ENCODE data around the gene KDM3B. TPM values are rescaled to one million over a fixed set of nuclear protein-coding genes. Genes with fewer than 3 reads are reported as not detected.
A peak's percentile ranks its signal among the peaks of the same experiment; 100 is the strongest.

The KDM3B gene
- total and polyA plus RNA-seq, 9 of the 15 experiments (the other 6 are each of a cell fraction or from before 2014, with no cell fraction given): 13.8 to 62.8 (median 41.9) TPM

GRCh38 chr5:138445547-138446271 is 93.2 kb downstream of the KDM3B start:
- peak overlapping the region; percentile 64; the same call in 1 of the 2 replicates for H2AFZ ChIP-seq (ENCODE audit: low read depth, low read length)
- H3K79me2 ChIP-seq (ENCODE audit: control insufficient read depth, insufficient read depth, low read length): no peaks in the 10 kb centered on the region
- H3K4me2 ChIP-seq (ENCODE audit: insufficient read depth, low read length): no peak overlapping the region
- BruUV-seq (replicated peaks): no TSS peak
- H3K9ac ChIP-seq (ENCODE audit: insufficient read depth in 1 of 2, low read depth in 2 of 2, low read length in 2 of 2): peak overlapping the region in 1 of 2 experiments; percentile 78; a peak in 1 of 4 replicates
- intact Hi-C loops (cut with micrococcal nuclease): no loop called here
- H3K4me1 ChIP-seq (replicated peaks in 1 of 2; ENCODE audit: control insufficient read depth in 2 of 2, insufficient read depth in 2 of 2, low read length in 2 of 2): peaks cover 9 to 38% of the 10 kb centered on the region in 2 experiments; a peak in 4 of 5 replicates
- no peak overlapping the region for H3K27ac ChIP-seq (ENCODE audit: extremely low read depth, low read depth, low read length)
- no peaks in the 10 kb centered on the region for H3K9me1 ChIP-seq (ENCODE audit: control insufficient read depth, insufficient read depth, low read length)
- 0 out of 2 replicates have a peak, but pooled peaks have one; percentile 16 for TF ChIP-seq ZFX (CRISPR knock-in tag; IDR thresholded peaks at IDR 0.05)
- 0 out of 2 replicates have a peak, but pooled peaks have one; percentile 19 for TF ChIP-seq VEZF1 (CRISPR knock-in tag; IDR thresholded peaks at IDR 0.05)
- TF ChIP-seq HNRNPL (IDR thresholded peaks at IDR 0.05; ENCODE audit: low read depth, low read length): no peak
- peak; percentile 83 for TF ChIP-seq ZNF263 (CRISPR knock-in tag; IDR thresholded peaks at IDR 0.05; ENCODE audit: borderline replicate concordance)
- peak; percentile 23; the same call in 1 of the 2 replicates for TF ChIP-seq EGR1 (conservative IDR thresholded peaks at IDR 0.05)
- peak; percentile 62 for ATAC-seq
- H3K9me3 ChIP-seq (replicated peaks; ENCODE audit: control insufficient read depth, insufficient read depth, low read depth, low read length): no peaks in the 10 kb centered on the region
- WGBS (ENCODE audit: insufficient coverage, low coverage, missing lambda C conversion rate): 32% methylated on average over 13 of the region's 18 CpGs
- peak; percentile 60 to 76 (median 68) for DNase-seq (ENCODE audit: extremely low read depth in 1 of 4, low spot score in 3 of 4)
- ChIA-PET CTCF (ENCODE audit: low intra/inter-chr PET ratio) (no interaction called here), POLR2A (interaction anchor here (0.5 to 0.6 kb wide), 2 partner anchors 39 to 86 kb away, joined by 3 read pairs; no protein-coding TSS in a partner anchor)
- in situ Hi-C loops (cut with MboI): no loop called here
- H3K27me3 ChIP-seq (ENCODE audit: control insufficient read depth in 2 of 2, insufficient read depth in 2 of 2, low read length in 2 of 2): no peaks in the 10 kb centered on the region
- H3K4me3 ChIP-seq: no peak overlapping the region
- H3K36me3 ChIP-seq (ENCODE audit: control insufficient read depth, insufficient read depth, low read length): no peaks in the 10 kb centered on the region
- FAIRE-seq: no peak
- H4K20me1 ChIP-seq (replicated peaks; ENCODE audit: control insufficient read depth, insufficient read depth, low read length): no peaks in the 10 kb centered on the region
